Esophagus (tissue), 2 donors: ENCODE results near the gene STUB1. TPM values are rescaled to one million over a fixed set of nuclear protein-coding genes. Genes with fewer than 3 reads are reported as not detected.

Source experiments
- H3K27ac ChIP-seq, 2 donors: one replicate each; pipeline ENCODE4 v1.5.1; 2013; ENCODE audit warnings: low read depth in 2 of 2, mild to moderate bottlenecking in 2 of 2, inconsistent platforms in 1 of 2, low read length in 1 of 2, moderate library complexity in 1 of 2
- H3K27me3 ChIP-seq, 2 donors: one replicate each; pipeline ENCODE4 v1.6.1; 2013; ENCODE audit warnings: low read length in 2 of 2, control low read depth in 1 of 2, mild to moderate bottlenecking in 1 of 2; ENCODE audit not compliant: insufficient read depth in 2 of 2, control insufficient read depth in 1 of 2
- H3K36me3 ChIP-seq, 2 donors: one replicate each; pipeline ENCODE4 v1.6.1; 2013; ENCODE audit warnings: low read length in 1 of 2; ENCODE audit not compliant: control insufficient read depth in 2 of 2, insufficient read depth in 2 of 2
- H3K4me1 ChIP-seq, 2 donors: one replicate each; pipeline ENCODE4 v1.6.1; 2013; ENCODE audit warnings: low read length in 1 of 2; ENCODE audit not compliant: control insufficient read depth in 2 of 2, insufficient read depth in 2 of 2
- H3K4me3 ChIP-seq, 2 donors: one replicate each; pipeline ENCODE4 v1.5.1; 2013; ENCODE audit warnings: low read length in 2 of 2, mild to moderate bottlenecking in 2 of 2, low read depth in 1 of 2, moderate library complexity in 1 of 2
- H3K9me3 ChIP-seq, 2 donors: one replicate each; pipeline ENCODE4 v1.6.1; 2013; ENCODE audit warnings: mild to moderate bottlenecking in 2 of 2, low read depth in 1 of 2, low read length in 1 of 2, moderate library complexity in 1 of 2; ENCODE audit not compliant: control insufficient read depth in 2 of 2, insufficient read depth in 1 of 2
- WGBS, 2 donors: extraction: QIAGEN DNeasy Blood & Tissue Kit; methylation state at CpG; one replicate each; pipeline ENCODE4 v1.1.7; 2013; 5-methylcytosine and 5-hydroxymethylcytosine counted together
- polyA plus RNA-seq, 2 donors: library from polyadenylated mRNA; stranded (reverse); fragments of 200-250 nt; gene quantifications; one replicate each; pipeline ENCODE4 v1.2.3, GENCODE V29; 2013
- donor health status: healthy with polysubstance abuse.
- donor health status: Bipolar disorder and iron deficiency.

STUB1 gene
- 10 to 100 TPM; 58.3 to 95.2 TPM for polyA plus RNA-seq

- Histone ChIP-seq H3K27ac (peak within 1 kb of the TSS; percentile 95 to 96), H3K4me1 (peaks cover 20 to 70% of the 10 kb centered on the region in 2 donors), H3K4me3 (peak within 1 kb of the TSS; percentile 82 to 84), H3K9me3 (no peaks in the 10 kb centered on the region), H3K36me3 (peaks cover 0 to 25% of the 10 kb centered on the region in 2 donors), H3K27me3 (no peaks in the 10 kb centered on the region)
- WGBS, 2 donors, result 1% methylated on average over 54 to 91 of the region's 91 CpGs
Measured at GRCh38 chr16:679814-680624, at the start of gene STUB1. Gene STUB1, plus strand, starts transcription at chr16:680410. Its CDS starts 116 bp downstream, at chr16:680526.

DNA sequence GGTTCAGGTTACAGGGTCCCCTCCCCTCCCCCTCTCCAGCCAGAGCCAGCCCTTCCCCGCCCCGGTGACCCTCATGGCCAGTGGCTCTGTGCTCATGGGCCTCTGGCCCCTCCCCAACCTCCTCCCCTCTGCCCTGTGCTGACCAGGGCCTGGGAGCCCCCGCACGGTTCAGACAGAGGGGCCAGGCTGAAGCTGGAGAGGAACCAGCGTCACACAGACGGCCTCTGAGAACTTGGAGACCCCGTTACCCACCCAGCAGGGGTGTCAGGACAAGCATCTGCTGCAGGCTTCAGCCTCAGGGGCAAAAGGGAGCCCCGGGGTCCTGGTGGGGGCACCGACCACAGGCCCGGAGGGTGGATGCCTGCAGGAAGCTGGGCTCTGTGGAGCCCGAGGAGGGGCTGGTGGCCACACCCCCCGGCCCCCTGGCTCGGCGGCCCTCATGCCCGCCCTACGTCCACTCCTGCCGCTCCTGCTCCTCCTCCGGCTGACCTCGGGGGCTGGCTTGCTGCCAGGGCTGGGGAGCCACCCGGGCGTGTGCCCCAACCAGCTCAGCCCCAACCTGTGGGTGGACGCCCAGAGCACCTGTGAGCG is 49.3 kb upstream of the STUB1 start, which contains the start of gene WFIKKN1:
Gene WFIKKN1 (plus strand): TSS at position 171 of the 591 bp plus-strand sequence. CDS start 269 bp downstream, at position 440.
- Histone ChIP-seq H3K4me3 (no peak within 1 kb of the TSS), H3K9me3 (no peaks in the 10 kb centered on the region), H3K27me3 (no peaks in the 10 kb centered on the region), H3K4me1 (peaks cover 10 to 22% of the 10 kb centered on the region in 2 donors), H3K27ac (no peak within 1 kb of the TSS), H3K36me3 (peaks cover 0 to 43% of the 10 kb centered on the region in 2 donors)
- WGBS, 2 donors, result 4 to 5% methylated on average over 22 to 23 of the region's 23 CpGs

GRCh38 chr16:631808-632358 is 48.3 kb upstream of the STUB1 start:
- Histone ChIP-seq H3K4me1 (peaks cover 10 to 22% of the 10 kb centered on the region in 2 donors), H3K27ac (no peak overlapping the region), H3K27me3 (no peaks in the 10 kb centered on the region), H3K36me3 (peaks cover 0 to 37% of the 10 kb centered on the region in 2 donors), H3K4me3 (no peak overlapping the region), H3K9me3 (no peaks in the 10 kb centered on the region)
- 53 to 57% methylated on average over 9 of the region's 9 CpGs for WGBS, 2 donors

GRCh38 chr16:632486-633335 is 47.5 kb upstream of the STUB1 start:
- WGBS, 2 donors, result 93 to 94% methylated on average over 65 to 67 of the region's 67 CpGs

GRCh38 chr16:633336-634050 is 46.7 kb upstream of the STUB1 start:
- no peak overlapping the region for H3K27ac ChIP-seq
- no peak overlapping the region for H3K4me3 ChIP-seq
- H3K4me1 ChIP-seq, result peaks cover 10 to 25% of the 10 kb centered on the region in 2 donors
- peaks cover 0 to 23% of the 10 kb centered on the region in 2 donors for H3K36me3 ChIP-seq
- H3K27me3 ChIP-seq, result no peaks in the 10 kb centered on the region
- 95 to 97% methylated on average over 74 of the region's 74 CpGs for WGBS, 2 donors
- no peaks in the 10 kb centered on the region for H3K9me3 ChIP-seq

More at GRCh38 chr16:632486-633335, 47.5 kb upstream of the STUB1 start:
- no peak overlapping the region for H3K27ac ChIP-seq
- no peak overlapping the region for H3K4me3 ChIP-seq
- H3K27me3 ChIP-seq, result no peaks in the 10 kb centered on the region
- H3K36me3 ChIP-seq, result peaks cover 0 to 29% of the 10 kb centered on the region in 2 donors
- no peaks in the 10 kb centered on the region for H3K9me3 ChIP-seq
- peaks cover 10 to 25% of the 10 kb centered on the region in 2 donors for H3K4me1 ChIP-seq

- no peaks in the 10 kb centered on the region for H3K27me3 ChIP-seq
- peaks cover 0 to 18% of the 10 kb centered on the region in 2 donors for H3K36me3 ChIP-seq
- no peak overlapping the region for H3K4me3 ChIP-seq
- H3K4me1 ChIP-seq, result peaks cover 10 to 25% of the 10 kb centered on the region in 2 donors
- 89 to 90% methylated on average over 22 of the region's 22 CpGs for WGBS, 2 donors
- H3K9me3 ChIP-seq, result no peaks in the 10 kb centered on the region
- H3K27ac ChIP-seq, result no peak overlapping the region
Measured at GRCh38 chr16:634051-634670, 46.0 kb upstream of the STUB1 start.

DNA sequence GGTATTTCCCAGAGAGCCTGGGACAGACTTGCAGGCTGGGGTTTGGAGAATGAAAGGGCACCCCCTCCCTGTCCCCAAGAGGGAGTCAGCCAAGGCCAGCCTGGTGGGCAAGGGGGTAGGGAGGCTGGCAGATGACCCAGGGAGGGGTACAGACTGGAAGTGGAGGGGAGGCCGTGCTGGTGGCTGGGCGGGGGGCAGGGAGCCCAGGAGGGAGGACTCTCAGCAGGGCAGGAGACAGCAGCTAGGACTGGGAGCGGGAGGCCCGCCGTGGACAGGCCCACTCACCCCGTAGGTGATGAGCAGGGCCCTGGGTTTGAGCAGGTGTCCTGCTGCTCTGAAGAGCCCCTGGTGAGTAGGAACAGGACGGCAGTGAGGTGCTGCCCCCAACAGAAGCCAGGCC is 45.2 kb upstream of the STUB1 start:
- peaks cover 0 to 15% of the 10 kb centered on the region in 2 donors for H3K36me3 ChIP-seq
- no peaks in the 10 kb centered on the region for H3K9me3 ChIP-seq
- H3K4me1 ChIP-seq, result peaks cover 5 to 25% of the 10 kb centered on the region in 2 donors
- no peak overlapping the region for H3K27ac ChIP-seq
- H3K27me3 ChIP-seq, result no peaks in the 10 kb centered on the region
- peak overlapping the region in 1 of 2 donors; percentile 90 for H3K4me3 ChIP-seq
- 84 to 86% methylated on average over 7 of the region's 7 CpGs for WGBS, 2 donors

DNA sequence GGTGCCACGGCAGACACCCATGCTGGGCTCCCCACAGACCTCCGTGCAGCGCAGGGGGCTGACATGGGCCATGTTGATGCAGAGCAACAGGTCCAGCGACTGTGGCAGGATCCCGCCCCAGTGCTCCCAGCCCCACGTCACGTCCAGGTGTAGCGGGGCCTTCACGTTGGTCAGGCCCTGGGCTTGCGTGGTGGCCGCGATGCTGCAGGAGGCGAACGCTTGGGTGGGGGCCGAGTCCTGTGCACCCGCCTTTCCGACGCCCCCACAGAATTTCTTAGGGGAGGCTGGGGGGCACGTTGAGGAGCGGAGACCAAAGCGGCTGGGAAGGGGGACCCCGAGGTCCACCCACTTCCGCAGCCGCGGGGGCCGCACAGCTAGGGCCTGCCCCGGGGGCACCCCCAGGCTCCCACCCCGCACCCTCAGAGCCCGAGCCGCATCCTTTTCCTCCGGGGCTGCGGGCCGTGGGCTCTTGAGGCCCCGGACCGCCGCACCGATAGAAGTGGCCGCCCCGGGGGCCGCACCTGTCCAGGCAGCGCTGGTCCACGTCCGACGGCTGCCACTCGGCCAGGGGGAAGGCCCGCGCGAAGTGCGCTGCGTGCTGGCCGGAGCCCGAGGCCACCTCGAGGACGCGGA is 44.5 kb upstream of the STUB1 start:
- H3K27me3 ChIP-seq, result no peaks in the 10 kb centered on the region
- 2% methylated on average over 55 of the region's 55 CpGs for WGBS, 2 donors
- peaks cover 0 to 15% of the 10 kb centered on the region in 2 donors for H3K36me3 ChIP-seq
- H3K4me1 ChIP-seq, result peaks cover 5 to 21% of the 10 kb centered on the region in 2 donors
- no peaks in the 10 kb centered on the region for H3K9me3 ChIP-seq
- H3K27ac ChIP-seq, result peak overlapping the region; percentile 95 to 99
- peak overlapping the region; percentile 68 to 90 for H3K4me3 ChIP-seq
